ENCODE data around the gene TBC1D2. TPM values are rescaled to one million over a fixed set of nuclear protein-coding genes. Genes with fewer than 3 reads are reported as not detected.

Gene TBC1D2
- total RNA-seq, 2 experiments from 2014 or later: 3.1 to 5.5 TPM

DNA sequence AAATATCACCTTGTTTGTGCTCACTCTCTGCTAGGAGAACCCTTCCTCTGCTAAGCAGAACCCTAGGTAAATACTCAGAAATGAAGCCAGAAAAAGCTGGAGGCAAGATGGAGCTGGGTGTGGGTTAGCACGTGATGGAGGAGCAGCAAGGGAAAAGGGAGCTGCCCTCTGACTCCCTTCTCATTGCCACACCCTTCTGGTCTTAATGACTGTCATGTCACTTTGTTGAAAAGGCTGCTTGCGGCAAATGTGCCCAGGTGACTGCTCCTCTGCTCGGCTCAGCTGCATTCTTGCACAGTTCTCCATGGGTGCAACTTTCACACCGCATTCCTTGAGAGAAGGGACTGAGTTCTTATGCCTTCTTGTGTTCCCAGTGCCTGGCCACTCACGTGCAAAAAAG, 36.4 kb upstream of the TBC1D2 start:
- no peaks in the 10 kb centered on the region for H3K4me1 ChIP-seq (ENCODE audit: insufficient read depth, low read length, poor library complexity, severe bottlenecking)
- no peak overlapping the region for H3K27ac ChIP-seq (ENCODE audit: low read depth, low read length, poor library complexity, severe bottlenecking)
- CTCF ChIA-PET (ENCODE audit: unreplicated experiment): no interaction called here
- POLR2A ChIA-PET: no interaction called here
- intact Hi-C loops (cut with micrococcal nuclease; ENCODE audit: unreplicated experiment): no loop called here
- no peaks in the 10 kb centered on the region for H3K9me2 ChIP-seq (ENCODE audit: insufficient read depth, low read length)
- H3K4me3 ChIP-seq (ENCODE audit: low read depth, low read length, poor library complexity, severe bottlenecking): no peak overlapping the region
- H4K20me1 ChIP-seq (ENCODE audit: insufficient read depth, low read length): no peaks in the 10 kb centered on the region
- no peak overlapping the region for H3K4me2 ChIP-seq (ENCODE audit: low read length)
- no TSS peak for BruUV-seq (replicated peaks)
- H2AFZ ChIP-seq (ENCODE audit: low read length): no peak overlapping the region
- TF ChIP-seq, protein P1, sequence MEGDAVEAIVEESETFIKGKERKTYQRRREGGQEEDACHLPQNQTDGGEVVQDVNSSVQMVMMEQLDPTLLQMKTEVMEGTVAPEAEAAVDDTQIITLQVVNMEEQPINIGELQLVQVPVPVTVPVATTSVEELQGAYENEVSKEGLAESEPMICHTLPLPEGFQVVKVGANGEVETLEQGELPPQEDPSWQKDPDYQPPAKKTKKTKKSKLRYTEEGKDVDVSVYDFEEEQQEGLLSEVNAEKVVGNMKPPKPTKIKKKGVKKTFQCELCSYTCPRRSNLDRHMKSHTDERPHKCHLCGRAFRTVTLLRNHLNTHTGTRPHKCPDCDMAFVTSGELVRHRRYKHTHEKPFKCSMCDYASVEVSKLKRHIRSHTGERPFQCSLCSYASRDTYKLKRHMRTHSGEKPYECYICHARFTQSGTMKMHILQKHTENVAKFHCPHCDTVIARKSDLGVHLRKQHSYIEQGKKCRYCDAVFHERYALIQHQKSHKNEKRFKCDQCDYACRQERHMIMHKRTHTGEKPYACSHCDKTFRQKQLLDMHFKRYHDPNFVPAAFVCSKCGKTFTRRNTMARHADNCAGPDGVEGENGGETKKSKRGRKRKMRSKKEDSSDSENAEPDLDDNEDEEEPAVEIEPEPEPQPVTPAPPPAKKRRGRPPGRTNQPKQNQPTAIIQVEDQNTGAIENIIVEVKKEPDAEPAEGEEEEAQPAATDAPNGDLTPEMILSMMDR (conservative IDR thresholded peaks at IDR 0.05; ENCODE audit: low read length): no peak
- no peak for TF ChIP-seq EZH2phosphoT487 (IDR thresholded peaks at IDR 0.05; ENCODE audit: borderline replicate concordance, low read depth, low read length)
- no peaks in the 10 kb centered on the region for H3K36me3 ChIP-seq (ENCODE audit: insufficient read depth, low read length)
- no peaks in the 10 kb centered on the region for H3K79me2 ChIP-seq (ENCODE audit: insufficient read depth, low read depth, low read length)
- DNase-seq (ENCODE audit: low spot score): no peak
- no peaks in the 10 kb centered on the region for H3K9me3 ChIP-seq (ENCODE audit: low read length)

DNA sequence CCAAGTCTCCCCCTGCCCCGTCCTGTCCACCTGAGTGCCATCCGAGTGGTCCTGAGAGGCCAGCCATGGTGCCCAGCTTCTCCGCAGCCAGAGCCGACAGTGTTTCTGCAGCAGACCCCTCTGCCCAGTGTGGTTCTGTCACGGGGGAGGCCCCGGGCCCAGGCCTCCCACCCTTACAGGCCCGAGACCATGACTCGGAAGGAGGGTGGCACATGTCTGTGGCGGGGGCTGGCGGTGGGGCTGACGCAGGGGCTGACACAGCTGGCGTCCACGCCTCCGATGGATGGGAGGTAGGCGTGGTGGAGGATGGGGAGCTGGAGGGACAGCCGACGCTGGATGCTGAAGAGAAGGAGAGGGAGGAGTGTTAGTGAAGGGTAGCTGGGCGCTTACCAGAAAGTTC, 35.0 kb upstream of the TBC1D2 start:
- no peaks in the 10 kb centered on the region for H3K79me2 ChIP-seq (ENCODE audit: insufficient read depth, low read depth, low read length)
- intact Hi-C loops (cut with micrococcal nuclease; ENCODE audit: unreplicated experiment): no loop called here
- BruUV-seq (replicated peaks): no TSS peak
- H3K9me2 ChIP-seq (ENCODE audit: insufficient read depth, low read length): no peaks in the 10 kb centered on the region
- CTCF ChIA-PET (ENCODE audit: unreplicated experiment): no interaction called here
- H4K20me1 ChIP-seq (ENCODE audit: insufficient read depth, low read length): no peaks in the 10 kb centered on the region
- H3K27ac ChIP-seq (ENCODE audit: low read depth, low read length, poor library complexity, severe bottlenecking): no peak overlapping the region
- H3K9me3 ChIP-seq (ENCODE audit: low read length): no peaks in the 10 kb centered on the region
- POLR2A ChIA-PET: no interaction called here
- H2AFZ ChIP-seq (ENCODE audit: low read length): no peak overlapping the region
- no peak for DNase-seq (ENCODE audit: low spot score)
- no peak overlapping the region for H3K4me2 ChIP-seq (ENCODE audit: low read length)
- no peak for TF ChIP-seq EZH2phosphoT487 (IDR thresholded peaks at IDR 0.05; ENCODE audit: borderline replicate concordance, low read depth, low read length)
- TF ChIP-seq, protein P1 (conservative IDR thresholded peaks at IDR 0.05; ENCODE audit: low read length): no peak
- H3K4me3 ChIP-seq (ENCODE audit: low read depth, low read length, poor library complexity, severe bottlenecking): no peak overlapping the region
- H3K4me1 ChIP-seq (ENCODE audit: insufficient read depth, low read length, poor library complexity, severe bottlenecking): no peaks in the 10 kb centered on the region
- H3K36me3 ChIP-seq (ENCODE audit: insufficient read depth, low read length): no peaks in the 10 kb centered on the region

DNA sequence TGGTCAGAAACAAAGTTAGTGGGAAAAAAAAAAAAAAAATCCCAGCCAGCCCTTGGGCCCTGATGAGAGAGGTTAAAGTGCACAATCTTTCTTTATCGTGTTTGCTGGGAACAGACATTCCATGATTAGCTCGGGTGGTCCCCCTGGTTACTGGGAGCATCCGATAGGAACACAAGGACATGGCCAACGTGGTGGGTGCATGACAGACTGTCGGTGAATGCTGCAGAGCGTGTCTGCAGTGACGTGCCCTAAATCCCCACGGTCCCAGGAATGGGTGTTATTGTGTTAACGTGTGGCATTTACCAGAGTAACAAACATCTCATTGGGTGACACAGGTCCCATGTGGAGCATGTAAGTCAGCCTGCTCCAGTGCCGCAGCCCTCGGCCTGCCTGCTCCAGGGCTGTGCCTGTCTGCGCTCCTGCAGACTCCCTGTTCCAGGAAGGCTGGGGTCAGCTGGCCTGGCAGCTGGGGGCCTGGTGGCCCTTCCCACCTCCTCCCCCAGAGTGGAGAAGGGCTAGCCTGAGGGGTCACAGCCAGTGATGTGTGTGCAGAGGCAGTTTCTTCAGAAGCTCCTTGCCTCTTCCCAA, 34.3 kb upstream of the TBC1D2 start:
- BruUV-seq (replicated peaks): no TSS peak

More for the DNA sequence above, 34.3 kb upstream of the TBC1D2 start:
- Histone ChIP-seq H3K79me2 (ENCODE audit: insufficient read depth, low read depth, low read length) (no peaks in the 10 kb centered on the region), H3K9me2 (ENCODE audit: insufficient read depth, low read length) (no peaks in the 10 kb centered on the region), H2AFZ (ENCODE audit: low read length) (no peak overlapping the region), H3K4me2 (ENCODE audit: low read length) (no peak overlapping the region), H3K36me3 (ENCODE audit: insufficient read depth, low read length) (no peaks in the 10 kb centered on the region), H3K9me3 (ENCODE audit: low read length) (no peaks in the 10 kb centered on the region), H3K4me1 (ENCODE audit: insufficient read depth, low read length, poor library complexity, severe bottlenecking) (no peaks in the 10 kb centered on the region), H4K20me1 (ENCODE audit: insufficient read depth, low read length) (no peaks in the 10 kb centered on the region), H3K4me3 (ENCODE audit: low read depth, low read length, poor library complexity, severe bottlenecking) (no peak overlapping the region), H3K27ac (ENCODE audit: low read depth, low read length, poor library complexity, severe bottlenecking) (no peak overlapping the region)
- ChIA-PET POLR2A (no interaction called here), CTCF (ENCODE audit: unreplicated experiment) (no interaction called here)
- TF ChIP-seq EZH2phosphoT487 (IDR thresholded peaks at IDR 0.05; ENCODE audit: borderline replicate concordance, low read depth, low read length): no peak
- TF ChIP-seq, protein P1 (conservative IDR thresholded peaks at IDR 0.05; ENCODE audit: low read length): no peak
- no peak for DNase-seq (ENCODE audit: low spot score)
- intact Hi-C loops (cut with micrococcal nuclease; ENCODE audit: unreplicated experiment): no loop called here
